Eye (tissue), 1 donor: ENCODE measurements around the gene OXCT1.
"Not testable (repeated sequence)": the region's sequence is repeated elsewhere in the genome, so short reads cannot be mapped to it uniquely, and the experiment has no call there.

Experiments
- DNase-seq: peaks from one replicate; pipeline ENCODE4 v3.0.0-alpha.2; 2015

Gene OXCT1

DNA sequence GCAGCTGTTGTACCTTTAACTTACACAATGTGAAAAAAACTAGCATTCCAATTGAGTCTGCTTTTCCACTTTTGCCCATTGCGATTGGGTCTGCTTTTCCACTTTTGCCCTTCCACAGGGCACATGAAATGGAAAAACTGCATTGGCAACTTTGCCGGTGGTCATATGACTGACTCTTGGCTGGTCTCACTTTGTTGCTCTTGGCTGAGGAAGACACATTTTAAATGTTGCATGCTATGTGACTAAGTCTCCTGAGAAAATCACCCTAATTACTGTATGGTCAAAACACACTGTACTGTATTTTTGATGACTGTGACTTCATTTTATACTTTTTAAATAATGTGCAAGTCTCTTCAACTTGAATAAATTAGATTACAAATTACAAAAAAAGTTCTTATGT, 1.6 kb upstream of the OXCT1 start:
- no peak for DNase-seq

GRCh38 chr5:41870627-41871048, 413 bp upstream of the OXCT1 start:
- no peak for DNase-seq

DNA sequence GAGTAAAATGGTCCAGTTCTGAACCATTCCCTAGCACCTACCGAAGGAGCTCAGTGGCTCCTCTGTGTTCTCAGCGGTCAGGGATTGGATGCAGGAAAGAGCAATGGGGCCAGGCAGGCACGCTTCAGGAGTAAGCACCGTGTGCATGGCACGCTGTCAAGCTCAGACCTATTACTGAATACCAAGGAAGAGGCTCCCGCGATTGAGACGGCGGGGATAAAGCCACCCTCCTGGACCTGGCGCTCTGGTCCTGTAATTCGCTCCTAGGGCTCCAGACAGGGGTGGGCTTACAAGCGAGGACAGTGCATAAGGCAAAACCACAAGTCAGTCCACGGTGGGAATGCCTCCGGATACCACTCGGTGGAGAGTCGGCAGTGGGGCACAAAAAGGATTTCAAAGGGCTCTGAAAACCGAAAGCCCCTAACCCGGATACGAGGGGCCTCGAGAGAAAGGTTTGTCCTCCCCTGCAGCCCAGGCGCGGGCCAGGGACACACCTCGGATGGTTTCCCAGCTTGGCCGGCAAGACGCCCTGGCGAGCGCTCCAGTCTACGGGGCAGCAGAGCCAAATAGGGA, 988 bp downstream of the OXCT1 start:
- peak; percentile 81 for DNase-seq

DNA sequence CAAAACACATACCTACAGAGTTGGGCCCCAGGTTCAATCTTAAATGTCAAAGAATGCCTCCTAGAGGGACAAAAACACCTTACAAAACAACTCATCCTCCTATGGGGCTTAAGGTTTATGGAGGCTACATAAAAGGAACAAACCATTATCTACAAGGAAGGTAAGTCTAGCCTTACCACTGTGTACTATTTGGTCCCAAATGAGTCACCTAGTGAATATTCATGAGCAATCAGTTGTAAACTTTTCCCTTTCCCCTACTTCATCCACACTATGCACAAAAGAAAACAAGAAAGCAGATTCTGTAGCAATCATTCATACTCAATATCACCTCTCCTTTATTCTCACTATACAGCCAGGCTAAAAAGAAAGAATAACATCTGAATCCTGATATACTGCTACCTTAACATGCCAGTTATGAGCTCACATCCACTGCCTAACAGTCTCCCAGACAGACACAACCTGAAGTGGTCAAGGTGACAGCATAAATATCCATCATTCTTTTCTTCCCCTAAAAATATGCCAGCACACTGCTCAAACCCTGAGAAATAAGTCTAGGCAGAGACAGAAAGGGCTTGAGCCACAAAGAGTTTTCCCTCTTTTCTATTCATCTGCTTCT, 6.2 kb downstream of the OXCT1 start:
- no peak for DNase-seq

- DNase-seq, result no peak
These were observed 11.3 kb downstream of the OXCT1 start for GRCh38 chr5:41858890-41859289.

DNA sequence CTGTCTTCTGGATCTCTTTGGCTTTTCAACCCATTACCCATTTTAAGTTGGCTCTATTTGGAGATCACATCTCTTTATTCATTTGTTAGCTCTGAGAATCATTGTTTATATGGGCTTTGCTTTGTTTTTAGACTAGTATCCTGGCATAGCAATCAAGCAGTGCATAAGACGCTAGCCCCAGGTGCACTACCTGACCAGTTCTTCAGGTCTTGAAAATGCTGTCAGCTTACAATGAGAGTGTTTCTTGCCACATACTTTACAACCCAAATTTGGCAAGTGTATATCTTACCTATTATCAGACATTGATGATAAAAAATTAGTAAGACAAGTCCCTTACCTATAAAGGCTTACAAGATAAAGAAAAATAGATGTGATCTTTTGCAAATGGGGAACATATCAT, 12.2 kb downstream of the OXCT1 start:
- DNase-seq, result no peak

- DNase-seq, result peak; percentile 94
These were observed 13.4 kb downstream of the OXCT1 start for GRCh38 chr5:41856644-41857491.

GRCh38 chr5:41852293-41852692, 17.9 kb downstream of the OXCT1 start:
- no peak for DNase-seq

DNA sequence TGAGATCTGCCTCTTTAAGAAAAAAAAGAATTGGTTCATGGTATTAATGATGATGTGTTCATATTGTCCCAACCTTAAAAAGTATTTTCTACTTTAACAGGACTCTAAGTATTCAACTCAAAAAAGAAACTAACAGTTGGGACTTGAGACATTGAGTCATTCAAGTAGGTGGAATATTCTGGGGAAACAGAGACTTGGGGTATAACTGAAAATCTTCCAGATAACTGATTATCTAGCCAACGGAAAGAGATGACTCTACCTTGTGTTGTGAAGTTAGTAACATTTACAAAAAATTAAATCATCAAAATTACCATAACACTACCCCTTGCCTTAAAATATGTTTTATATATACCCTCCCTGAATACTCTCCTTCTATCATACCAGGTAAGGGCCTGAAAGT, 19.1 kb downstream of the OXCT1 start:
- no peak for DNase-seq

DNA sequence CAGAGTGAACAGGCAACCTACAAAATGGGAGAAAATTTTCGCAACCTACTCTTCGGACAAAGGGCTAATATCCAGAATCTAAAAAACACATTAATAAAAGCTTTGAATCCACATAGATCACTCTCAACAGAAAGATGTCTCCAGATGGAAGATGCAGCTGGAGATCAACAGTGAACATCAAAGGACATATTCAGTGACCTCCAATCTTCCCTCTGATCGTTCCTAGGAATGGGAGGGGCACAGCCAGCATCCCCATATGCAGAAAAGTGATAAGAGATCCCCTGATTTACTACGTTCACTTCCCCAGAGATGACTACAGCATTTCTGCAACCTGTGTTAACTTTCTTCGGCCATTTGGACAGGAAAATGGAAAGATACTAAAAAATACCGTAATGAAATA, 21.2 kb downstream of the OXCT1 start:
- DNase-seq, result no peak

GRCh38 chr5:41845751-41846150, 24.5 kb downstream of the OXCT1 start:
- not testable (repeated sequence) for DNase-seq

- no peak for DNase-seq
These were observed 25.7 kb downstream of the OXCT1 start for GRCh38 chr5:41844502-41844901.

DNA sequence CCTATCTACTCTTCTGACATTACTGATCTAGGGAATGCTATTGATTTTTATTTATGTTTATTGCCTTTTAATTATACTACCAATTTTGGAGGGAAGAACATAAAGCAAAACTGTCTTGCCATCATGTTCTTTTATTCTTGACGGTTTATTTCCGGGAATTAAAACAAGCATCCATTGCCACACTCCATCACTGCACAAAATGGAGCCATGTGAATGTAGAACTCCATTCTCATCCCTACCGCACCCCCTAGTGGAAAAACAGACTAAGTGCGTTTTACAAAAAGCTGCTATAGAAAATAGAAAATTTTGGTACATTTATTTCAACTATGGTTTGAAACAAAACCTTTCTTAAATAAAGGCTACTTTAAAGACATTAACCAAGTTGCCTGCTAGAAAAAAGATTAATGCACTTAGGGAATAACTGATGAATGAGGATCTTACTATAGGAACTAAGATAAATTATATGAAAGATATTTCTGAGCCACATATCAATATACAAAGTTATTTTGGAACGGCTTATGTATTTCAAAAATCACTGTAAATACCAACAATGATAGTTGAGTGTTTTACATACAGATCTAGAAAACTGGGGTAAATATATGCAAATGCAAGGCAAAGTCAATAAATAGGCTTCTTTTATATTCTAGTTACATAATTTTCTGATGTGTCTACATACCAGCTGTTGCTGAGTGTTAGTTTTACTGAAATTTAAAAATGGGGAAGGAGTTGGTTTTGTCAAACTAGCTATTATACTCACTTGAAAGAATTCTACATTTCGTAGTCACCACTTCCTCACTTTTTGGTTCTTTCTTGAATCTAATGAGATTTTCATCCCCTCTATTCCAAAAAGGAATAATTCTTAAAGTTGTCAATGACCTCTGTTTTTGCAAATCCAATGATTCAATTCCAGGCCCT, 26.5 kb downstream of the OXCT1 start:
- peak; percentile 83 for DNase-seq

- DNase-seq, result no peak
These were observed 27.4 kb downstream of the OXCT1 start for GRCh38 chr5:41842777-41843176.

DNA sequence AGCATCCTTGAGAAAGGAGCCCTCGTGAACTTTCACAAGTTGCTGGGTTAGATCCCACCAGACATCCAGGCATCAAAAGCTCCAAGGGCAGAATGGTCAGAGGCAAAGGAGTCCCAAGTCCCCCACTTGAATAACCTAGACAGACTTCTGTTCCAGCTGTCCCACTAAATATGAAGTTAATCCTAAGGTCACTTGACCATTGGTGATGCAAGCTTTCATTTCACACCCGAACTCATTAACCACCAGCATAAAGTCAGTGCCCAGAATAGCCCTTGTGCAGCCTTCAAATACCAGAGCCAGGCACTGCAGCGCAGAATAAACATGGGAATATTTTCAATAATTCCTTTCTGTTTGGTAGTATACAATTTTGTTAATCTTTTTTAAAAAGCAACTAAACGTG, 28.9 kb downstream of the OXCT1 start:
- no peak for DNase-seq

DNA sequence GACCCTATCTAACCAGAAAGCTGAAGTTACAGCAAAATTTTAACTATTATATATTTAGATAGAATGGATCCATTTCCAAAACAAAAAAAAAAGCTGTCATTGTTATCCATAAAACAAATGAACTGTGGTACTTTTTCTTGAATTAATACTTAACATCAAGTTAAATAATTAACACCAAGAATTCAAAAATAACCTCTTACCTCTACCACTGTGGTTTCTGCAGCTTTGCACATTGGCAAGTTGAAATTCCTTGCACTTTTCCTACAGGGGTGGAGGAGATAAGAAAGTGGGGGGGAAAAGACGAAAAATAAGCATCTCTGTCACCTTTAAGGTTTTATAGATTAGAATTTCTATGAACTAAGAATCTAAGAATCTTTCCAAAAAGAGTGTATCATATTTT, 30.0 kb downstream of the OXCT1 start:
- no peak for DNase-seq

DNA sequence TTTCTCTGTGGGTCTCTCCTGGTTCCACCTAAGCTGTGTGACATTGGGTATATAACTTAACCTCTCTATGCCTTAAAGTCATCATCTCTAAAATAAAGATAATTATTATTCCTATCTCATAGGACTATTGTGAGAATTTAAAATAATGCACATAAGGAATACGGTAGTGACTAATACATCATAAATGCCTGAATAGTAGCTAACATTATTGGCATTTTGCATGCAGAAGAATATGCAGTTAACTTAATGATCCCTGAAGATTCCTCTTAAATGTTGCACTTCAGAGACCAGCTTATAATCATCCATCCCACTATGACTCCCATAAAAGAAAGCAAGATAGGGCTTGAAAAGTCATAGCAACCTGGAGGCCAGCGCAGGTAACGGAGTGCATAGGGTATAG, 32.4 kb downstream of the OXCT1 start:
- DNase-seq, result no peak

- peak; percentile 69 for DNase-seq
These were observed 34.6 kb downstream of the OXCT1 start for GRCh38 chr5:41835645-41836044.

GRCh38 chr5:41834506-41834905, 35.7 kb downstream of the OXCT1 start:
- DNase-seq, result no peak

GRCh38 chr5:41832430-41832829, 37.8 kb downstream of the OXCT1 start:
- no peak for DNase-seq

GRCh38 chr5:41831155-41831554, 39.1 kb downstream of the OXCT1 start:
- DNase-seq, result no peak

- no peak for DNase-seq
These were observed 42.4 kb downstream of the OXCT1 start for GRCh38 chr5:41827792-41828191.

DNA sequence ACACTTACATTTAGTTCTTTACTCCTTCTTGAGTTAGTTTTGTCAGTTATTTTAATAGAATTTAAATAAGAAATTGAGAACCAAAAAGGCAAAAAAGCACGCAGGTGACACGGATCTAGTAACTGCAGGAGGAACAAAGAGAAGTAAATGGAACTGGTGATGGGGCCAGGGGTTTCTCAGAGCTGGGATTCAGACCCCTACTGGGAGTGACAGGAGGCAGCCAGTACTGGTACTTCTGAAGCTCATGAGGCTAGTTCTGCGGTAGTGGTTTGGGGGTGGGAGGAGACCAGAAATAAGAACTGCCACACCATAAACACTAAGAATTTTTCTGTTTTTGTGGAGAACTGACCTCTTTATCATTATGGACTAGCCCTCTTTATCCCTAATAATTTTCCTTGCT, 48.2 kb downstream of the OXCT1 start:
- no peak for DNase-seq
